Measurements from ENCODE around the gene PATJ. TPM values are rescaled to one million over a fixed set of nuclear protein-coding genes. Genes with fewer than 3 reads are reported as not detected.

Gene PATJ
- total RNA-seq, 1 donor from 2014 or later, result 39.4 TPM

- no peak for TF ChIP-seq CTCF (conservative IDR thresholded peaks at IDR 0.05)
- no peaks in the 10 kb centered on the region for H3K9me3 Mint-ChIP-seq
- peak overlapping the region; percentile 22 for H3K27ac Mint-ChIP-seq
- H3K36me3 Mint-ChIP-seq, result peaks cover 9% of the 10 kb centered on the region
- no peak overlapping the region for H3K4me3 Mint-ChIP-seq
- no peak for DNase-seq (ENCODE audit: extremely low spot score, unreplicated experiment)
- H3K4me1 Mint-ChIP-seq (ENCODE audit: unreplicated experiment), result peaks cover 10% of the 10 kb centered on the region
- H3K27me3 Mint-ChIP-seq, result no peaks in the 10 kb centered on the region
These were observed 268.7 kb downstream of the PATJ start for GRCh38 chr1:62011006-62011405.

GRCh38 chr1:62012095-62012494, 269.8 kb downstream of the PATJ start:
- Mint-ChIP-seq H3K27ac (no peak overlapping the region), H3K36me3 (peaks cover 13% of the 10 kb centered on the region), H3K9me3 (no peaks in the 10 kb centered on the region), H3K4me3 (no peak overlapping the region), H3K4me1 (ENCODE audit: unreplicated experiment) (peaks cover 10% of the 10 kb centered on the region), H3K27me3 (no peaks in the 10 kb centered on the region)
- DNase-seq (ENCODE audit: extremely low spot score, unreplicated experiment), result no peak
- no peak for TF ChIP-seq CTCF (conservative IDR thresholded peaks at IDR 0.05)

- Mint-ChIP-seq H3K4me3 (no peak overlapping the region), H3K27ac (no peak overlapping the region), H3K27me3 (no peaks in the 10 kb centered on the region), H3K36me3 (peaks cover 13% of the 10 kb centered on the region), H3K4me1 (ENCODE audit: unreplicated experiment) (peaks cover 10% of the 10 kb centered on the region), H3K9me3 (no peaks in the 10 kb centered on the region)
- no peak for DNase-seq (ENCODE audit: extremely low spot score, unreplicated experiment)
- TF ChIP-seq CTCF (conservative IDR thresholded peaks at IDR 0.05), result no peak
These were observed 270.6 kb downstream of the PATJ start for GRCh38 chr1:62012836-62013235.

GRCh38 chr1:62013264-62013663, 271.0 kb downstream of the PATJ start:
- H3K9me3 Mint-ChIP-seq, result no peaks in the 10 kb centered on the region
- H3K36me3 Mint-ChIP-seq, result peaks cover 13% of the 10 kb centered on the region
- H3K27me3 Mint-ChIP-seq, result no peaks in the 10 kb centered on the region
- TF ChIP-seq CTCF (conservative IDR thresholded peaks at IDR 0.05), result no peak
- H3K27ac Mint-ChIP-seq, result no peak overlapping the region
- DNase-seq (ENCODE audit: extremely low spot score, unreplicated experiment), result no peak
- no peak overlapping the region for H3K4me3 Mint-ChIP-seq
- H3K4me1 Mint-ChIP-seq (ENCODE audit: unreplicated experiment), result peaks cover 10% of the 10 kb centered on the region

GRCh38 chr1:62022382-62022983, 280.2 kb downstream of the PATJ start:
- H3K27ac Mint-ChIP-seq, result no peak overlapping the region
- TF ChIP-seq CTCF (conservative IDR thresholded peaks at IDR 0.05), result no peak
- H3K4me1 Mint-ChIP-seq (ENCODE audit: unreplicated experiment), result peaks cover 22% of the 10 kb centered on the region
- H3K4me3 Mint-ChIP-seq, result no peak overlapping the region
- no peaks in the 10 kb centered on the region for H3K27me3 Mint-ChIP-seq
- H3K36me3 Mint-ChIP-seq, result peaks cover 6% of the 10 kb centered on the region
- no peak for DNase-seq (ENCODE audit: extremely low spot score, unreplicated experiment)
- H3K9me3 Mint-ChIP-seq, result no peaks in the 10 kb centered on the region

- H3K27ac Mint-ChIP-seq, result no peak overlapping the region
- peaks cover 6% of the 10 kb centered on the region for H3K9me3 Mint-ChIP-seq
- DNase-seq (ENCODE audit: extremely low spot score, unreplicated experiment), result no peak
These were observed 282.4 kb downstream of the PATJ start for GRCh38 chr1:62024690-62025089.

More at GRCh38 chr1:62024690-62025089, 282.4 kb downstream of the PATJ start:
- TF ChIP-seq CTCF (conservative IDR thresholded peaks at IDR 0.05), result no peak
- H3K27me3 Mint-ChIP-seq, result no peaks in the 10 kb centered on the region
- H3K4me3 Mint-ChIP-seq, result no peak overlapping the region
- peaks cover 22% of the 10 kb centered on the region for H3K4me1 Mint-ChIP-seq (ENCODE audit: unreplicated experiment)
- peaks cover 13% of the 10 kb centered on the region for H3K36me3 Mint-ChIP-seq

Measured in type B pancreatic cell (in vitro differentiated cells).